Endothelial cell of umbilical vein (primary cell): Measurements from ENCODE around the gene TMEM74B. TPM values are rescaled to one million over a fixed set of nuclear protein-coding genes. Genes with fewer than 3 reads are reported as not detected.

Source experiments
- BruUV-seq: library from RNA; stranded (reverse); fragments of 400-500 nt; replicated peaks from 2 replicates; lab custom pipeline; 2021; lab: Mats Ljungman, UMichigan
- CTCF ChIA-PET: fragments of 300-600, 350-600 bp; sonication (Branson Sonifier 250); formaldehyde crosslinking; loops from one replicate; lab custom pipeline; 2021; ENCODE audit warnings: antibody characterized with exemption, inconsistent platforms; lab: Charles Lee
- POLR2A ChIA-PET: fragments of 300-600, 350-600 bp; sonication (Branson Sonifier 250); formaldehyde crosslinking; loops from one replicate; lab custom pipeline; 2021; ENCODE audit warnings: antibody characterized with exemption, inconsistent platforms; lab: Charles Lee
- DNase-seq: peaks from one replicate; pipeline ENCODE4 v3.0.0-alpha.2; 2011; ENCODE audit warnings: low read depth, low spot score
- FAIRE-seq: peaks from 2 replicates; lab custom pipeline; 2011; peaks lifted over from hg19 to GRCh38; lab: Jason Lieb, UNC
- H2AFZ ChIP-seq: 2 replicates; pipeline ENCODE4 v1.6.0; 2012; ENCODE audit warnings: low read depth, low read length, control low read depth, inconsistent platforms
- H3K27ac ChIP-seq: 2 replicates; pipeline ENCODE4 v1.5.1; 2011; ENCODE audit warnings: low read depth, mild to moderate bottlenecking, control low read depth, low read length, moderate library complexity; ENCODE audit not compliant: insufficient read depth
- H3K27me3 ChIP-seq, 2 experiments: 2 replicates each; pipeline versions ENCODE4 v1.6.0 to v1.6.1; 2011; ENCODE audit warnings: low read length in 2 of 2, mixed read lengths in 1 of 2; ENCODE audit not compliant: control insufficient read depth in 2 of 2, insufficient read depth in 2 of 2
- H3K36me3 ChIP-seq, 2 experiments: 2 replicates in 1 of 2; 3 replicates in 1 of 2; pipeline ENCODE4 v1.5.1; 2011; ENCODE audit warnings: low read length in 2 of 2, mild to moderate bottlenecking in 1 of 2, moderate library complexity in 1 of 2; ENCODE audit not compliant: control insufficient read depth in 2 of 2, insufficient read depth in 2 of 2; ENCODE audit errors: extremely low read depth in 1 of 2
- H3K4me1 ChIP-seq: 3 replicates; pipeline ENCODE4 v1.5.1; 2011; ENCODE audit warnings: mild to moderate bottlenecking, low read length; ENCODE audit not compliant: control insufficient read depth, insufficient read depth; ENCODE audit errors: extremely low read depth
- H3K4me2 ChIP-seq: 2 replicates; pipeline ENCODE4 v1.6.1; 2011; ENCODE audit warnings: low read length, control low read depth, mixed read lengths; ENCODE audit not compliant: insufficient read depth
- H3K4me3 ChIP-seq, 3 experiments: fragments of 200-600 bp in 1 of 3; sonication (generic), shearing (Covaris generic) in 1 of 3; replicated peaks in 1 of 3; 2 replicates each; pipeline ENCODE4 v1.5.1; 2011 to 2016; ENCODE audit warnings: control low read depth in 3 of 3, low read length in 3 of 3, mild to moderate bottlenecking in 2 of 3, inconsistent platforms in 1 of 3, low read depth in 1 of 3, moderate library complexity in 1 of 3; ENCODE audit not compliant: insufficient read depth in 1 of 3
- H3K79me2 ChIP-seq: 2 replicates; pipeline ENCODE4 v1.6.0; 2012; ENCODE audit warnings: low read length, inconsistent platforms; ENCODE audit not compliant: control insufficient read depth, insufficient read depth
- H3K9ac ChIP-seq: replicated peaks from 2 replicates; pipeline ENCODE3; 2011; ENCODE audit warnings: low read length, control low read depth; ENCODE audit not compliant: insufficient read depth; ENCODE audit errors: extremely low read depth
- H3K9me1 ChIP-seq: replicated peaks from 3 replicates; pipeline ENCODE4 v1.6.0; 2011; ENCODE audit warnings: mild to moderate bottlenecking, low read length; ENCODE audit not compliant: control insufficient read depth, insufficient read depth; ENCODE audit errors: extremely low read depth
- H3K9me3 ChIP-seq: replicated peaks from 2 replicates; pipeline ENCODE4 v1.5.1; 2012; ENCODE audit warnings: low read length, inconsistent platforms; ENCODE audit not compliant: control insufficient read depth, insufficient read depth
- H4K20me1 ChIP-seq: replicated peaks from 2 replicates; pipeline ENCODE3; 2011; ENCODE audit warnings: mild to moderate bottlenecking, low read length; ENCODE audit not compliant: control insufficient read depth, insufficient read depth; ENCODE audit errors: extremely low read depth
- EZH2 ChIP-seq: IDR thresholded peaks from 2 replicates; pipeline ENCODE4 v1.6.1; 2012; ENCODE audit warnings: borderline replicate concordance, low read depth, mild to moderate bottlenecking, moderate library complexity, low read length, inconsistent platforms; ENCODE audit not compliant: severe bottlenecking
- FOS ChIP-seq: IDR thresholded peaks from 2 replicates; pipeline ENCODE4 v1.6.1; 2011; ENCODE audit warnings: mild to moderate bottlenecking, low read length, moderate library complexity, borderline replicate concordance; ENCODE audit not compliant: insufficient read depth
- GATA2 ChIP-seq: IDR thresholded peaks from 2 replicates; pipeline ENCODE4 v1.7.0; 2011; ENCODE audit warnings: low read depth, mild to moderate bottlenecking, moderate library complexity, mixed read lengths, low read length; ENCODE audit not compliant: insufficient read length, insufficient read depth
- JUN ChIP-seq: IDR thresholded peaks from 2 replicates; pipeline ENCODE4 v1.6.1; 2011; ENCODE audit warnings: borderline replicate concordance, low read depth; ENCODE audit not compliant: insufficient read length, insufficient read depth
- MYC ChIP-seq: IDR thresholded peaks from one replicate; pipeline ENCODE4 v1.6.1; 2011; ENCODE audit warnings: mild to moderate bottlenecking, low read depth, low read length
- POLR2A ChIP-seq: IDR thresholded peaks from 2 replicates; pipeline ENCODE4 v1.6.1; 2012; ENCODE audit warnings: low read depth, mild to moderate bottlenecking, control low read depth, low read length
- POLR2AphosphoS5 ChIP-seq: IDR thresholded peaks from 2 replicates; pipeline ENCODE4 v1.6.1; 2012; ENCODE audit warnings: low read depth, mild to moderate bottlenecking, control low read depth, low read length, moderate library complexity; ENCODE audit not compliant: insufficient read depth
- dilution Hi-C: fragments of 300-500 bp; cut with MboI; formaldehyde crosslinking; loops from one replicate; pipeline ENCODE4 v1.15.0; 2019; ENCODE audit warnings: low sequenced_read_pairs; ENCODE audit not compliant: extremely low pct_ligation_motif_present
- intact Hi-C: fragments of 100-400 bp; cut with micrococcal nuclease; formaldehyde crosslinking; loops from one replicate; pipeline ENCODE4 v1.10.0; 2022
- polyA plus RNA-seq, 4 experiments: library from polyadenylated mRNA; depleted of rRNA in 3 of 4; stranded (reverse) in 3 of 4; unstranded in 1 of 4; fragments of >200 nt; gene quantifications; 2 replicates each; pipeline versions ENCODE4 v1.2.1 to v1.2.3, GENCODE V29; 2011 to 2012; ENCODE audit warnings: missing spikeins in 1 of 4
- total RNA-seq: library from RNA; stranded (reverse); gene quantifications from 2 replicates; pipeline ENCODE4 v1.2.3, GENCODE V29; 2021
- TF ChIP-seq, protein P1 (sequence below), 2 donors: IDR thresholded peaks; 1 replicate in 1 of 2; 2 replicates in 1 of 2; pipeline ENCODE4 v1.5.1; 2011; ENCODE audit warnings: low read length in 2 of 2, mild to moderate bottlenecking in 2 of 2, moderate library complexity in 2 of 2, control low read depth in 1 of 2, inconsistent platforms in 1 of 2, low read depth in 1 of 2; ENCODE audit not compliant: insufficient read depth in 1 of 2; ENCODE audit errors: extremely low read depth in 1 of 2
- TF ChIP-seq, protein P2 (sequence below): IDR thresholded peaks from 2 replicates; pipeline ENCODE4 v1.6.1; 2011; ENCODE audit not compliant: insufficient read depth, insufficient read length

Gene TMEM74B
- total and polyA plus RNA-seq, 2 donors (not counting 3 experiments of a cell fraction or from before 2014, with no cell fraction given): 0.26 to 1.1 TPM

DNA sequence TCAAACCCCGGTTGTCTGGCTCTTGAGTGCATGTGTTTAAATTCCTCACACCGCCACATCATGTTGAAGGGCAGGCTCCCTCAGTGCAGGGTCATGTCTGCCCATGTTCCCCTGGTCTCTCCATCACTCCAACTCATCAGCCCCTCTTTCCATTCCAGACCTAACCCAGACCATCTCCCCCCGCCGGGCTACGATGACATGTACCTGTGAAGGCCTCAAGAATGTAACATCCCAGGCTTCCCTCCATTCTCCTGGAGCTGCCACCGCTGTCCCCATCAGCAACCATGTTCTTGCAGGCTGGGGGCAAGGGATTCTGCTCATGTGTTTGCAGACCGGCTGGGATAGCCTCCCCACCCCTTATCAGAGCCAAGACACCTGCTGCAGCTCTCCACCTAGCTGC, 19.9 kb downstream of the TMEM74B start:
- dilution Hi-C loops: no loop called here
- Histone ChIP-seq H4K20me1 (no peaks in the 10 kb centered on the region), H3K27ac (no peak overlapping the region), H3K4me2 (no peak overlapping the region), H3K9me1 (no peaks in the 10 kb centered on the region), H3K9ac (no peak overlapping the region), H3K79me2 (no peaks in the 10 kb centered on the region), H3K9me3 (no peaks in the 10 kb centered on the region), H3K4me1 (peaks cover 17% of the 10 kb centered on the region), H2AFZ (no peak overlapping the region), H3K4me3 (no peak overlapping the region), H3K27me3 (no peaks in the 10 kb centered on the region), H3K36me3 (peaks cover 8 to 34% of the 10 kb centered on the region in 2 experiments)
- TSS peak; percentile 82 for BruUV-seq
- CTCF ChIA-PET: no interaction called here
- DNase-seq (no peak), FAIRE-seq (no peak)
- intact Hi-C loops: no loop called here
- POLR2A ChIA-PET: interaction anchor here (0.9 kb wide), 1 partner anchor 40 kb away, joined by 3 read pairs; no protein-coding TSS in a partner anchor
- no peak for TF ChIP-seq POLR2A
- no peak for TF ChIP-seq GATA2
- TF ChIP-seq, protein P1, sequence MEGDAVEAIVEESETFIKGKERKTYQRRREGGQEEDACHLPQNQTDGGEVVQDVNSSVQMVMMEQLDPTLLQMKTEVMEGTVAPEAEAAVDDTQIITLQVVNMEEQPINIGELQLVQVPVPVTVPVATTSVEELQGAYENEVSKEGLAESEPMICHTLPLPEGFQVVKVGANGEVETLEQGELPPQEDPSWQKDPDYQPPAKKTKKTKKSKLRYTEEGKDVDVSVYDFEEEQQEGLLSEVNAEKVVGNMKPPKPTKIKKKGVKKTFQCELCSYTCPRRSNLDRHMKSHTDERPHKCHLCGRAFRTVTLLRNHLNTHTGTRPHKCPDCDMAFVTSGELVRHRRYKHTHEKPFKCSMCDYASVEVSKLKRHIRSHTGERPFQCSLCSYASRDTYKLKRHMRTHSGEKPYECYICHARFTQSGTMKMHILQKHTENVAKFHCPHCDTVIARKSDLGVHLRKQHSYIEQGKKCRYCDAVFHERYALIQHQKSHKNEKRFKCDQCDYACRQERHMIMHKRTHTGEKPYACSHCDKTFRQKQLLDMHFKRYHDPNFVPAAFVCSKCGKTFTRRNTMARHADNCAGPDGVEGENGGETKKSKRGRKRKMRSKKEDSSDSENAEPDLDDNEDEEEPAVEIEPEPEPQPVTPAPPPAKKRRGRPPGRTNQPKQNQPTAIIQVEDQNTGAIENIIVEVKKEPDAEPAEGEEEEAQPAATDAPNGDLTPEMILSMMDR (IDR thresholded peaks at IDR 0.05; ENCODE audit: extremely low read depth in 1 of 2, insufficient read depth in 1 of 2, low read depth in 1 of 2, low read length in 2 of 2): no peak
- TF ChIP-seq EZH2: no peak
- no peak for TF ChIP-seq POLR2AphosphoS5
- TF ChIP-seq FOS: no peak
- no peak for TF ChIP-seq JUN
- TF ChIP-seq, protein P2, sequence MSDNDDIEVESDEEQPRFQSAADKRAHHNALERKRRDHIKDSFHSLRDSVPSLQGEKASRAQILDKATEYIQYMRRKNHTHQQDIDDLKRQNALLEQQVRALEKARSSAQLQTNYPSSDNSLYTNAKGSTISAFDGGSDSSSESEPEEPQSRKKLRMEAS: no peak
- TF ChIP-seq MYC: no peak
